ENCODE measurements around the gene TLL2.

The TLL2 gene

GRCh38 chr10:96470116-96470743, 43.5 kb downstream of the TLL2 start:
- peak; percentile 63 for DNase-seq (ENCODE audit: low spot score)
- ChIA-PET POLR2A (ENCODE audit: low non-redundant PET) (interaction anchor here (0.7 kb wide), 1 partner anchor 9 kb away, joined by 3 read pairs; no protein-coding TSS in a partner anchor), CTCF (interaction anchor here (0.7 to 1.2 kb wide), 3 partner anchors 95 to 351 kb away, joined by 3 read pairs; no protein-coding TSS in a partner anchor)
- H3K27ac ChIP-seq: no peak overlapping the region
- peak; percentile 17; the same call in 1 of the 2 replicates for TF ChIP-seq CTCF (conservative IDR thresholded peaks at IDR 0.05; ENCODE audit: low read depth)

DNA sequence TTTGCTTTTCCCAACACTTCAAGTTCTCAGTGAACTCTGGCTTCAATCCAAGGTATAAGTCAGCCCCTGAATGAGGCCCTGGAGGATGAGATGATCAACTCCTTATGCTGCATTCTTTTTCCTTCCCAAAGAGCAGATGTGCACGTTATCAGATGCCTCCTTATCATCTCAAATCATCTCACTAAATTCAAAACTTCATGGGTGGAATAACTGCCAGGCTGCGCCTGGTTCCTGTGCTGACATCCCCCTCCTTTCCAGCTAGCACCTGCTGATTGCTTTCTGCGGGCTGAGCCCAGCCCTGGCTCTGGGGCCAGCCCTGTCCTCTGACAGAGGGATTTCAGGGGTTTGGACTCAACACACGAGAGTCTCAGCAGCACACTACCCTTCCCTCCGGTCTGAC, 44.9 kb downstream of the TLL2 start:
- no peak for DNase-seq (ENCODE audit: low spot score)
- H3K27ac ChIP-seq: no peak overlapping the region
- ChIA-PET CTCF (no interaction called here), POLR2A (ENCODE audit: low non-redundant PET) (no interaction called here)
- TF ChIP-seq CTCF (conservative IDR thresholded peaks at IDR 0.05; ENCODE audit: low read depth): no peak

DNA sequence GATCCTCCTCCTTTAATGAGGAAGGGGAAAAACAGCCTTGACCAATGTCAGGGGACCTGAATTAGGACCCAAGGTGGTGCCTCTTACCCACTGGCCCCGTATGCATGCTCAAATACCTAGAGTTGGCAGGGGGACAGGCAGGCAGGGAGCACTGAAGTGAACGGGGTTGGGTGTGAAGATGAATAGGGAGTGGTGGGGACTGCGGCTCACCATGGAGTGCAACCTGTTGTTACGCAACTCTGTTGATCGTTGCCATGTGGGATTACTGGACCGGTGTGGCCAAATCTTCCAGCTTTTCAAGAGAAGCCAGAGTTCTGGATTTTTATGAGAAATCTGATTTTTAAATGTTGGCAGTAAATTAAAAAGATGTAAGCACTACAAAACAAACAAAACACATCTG, 48.1 kb downstream of the TLL2 start:
- POLR2A ChIA-PET (ENCODE audit: low non-redundant PET): no interaction called here
- no peak overlapping the region for H3K27ac ChIP-seq
- CTCF ChIA-PET: interaction anchor here (0.7 kb wide), 1 partner anchor 36 kb away, joined by 3 read pairs; no protein-coding TSS in a partner anchor
- no peak for DNase-seq (ENCODE audit: low spot score)
- TF ChIP-seq CTCF (conservative IDR thresholded peaks at IDR 0.05; ENCODE audit: low read depth): no peak

GRCh38 chr10:96463562-96463961, 50.2 kb downstream of the TLL2 start:
- no peak for TF ChIP-seq CTCF (conservative IDR thresholded peaks at IDR 0.05; ENCODE audit: low read depth)
- CTCF ChIA-PET: interaction anchor here (1.0 kb wide), 1 partner anchor 28 kb away, joined by 4 read pairs; no protein-coding TSS in a partner anchor
- POLR2A ChIA-PET (ENCODE audit: low non-redundant PET): no interaction called here
- H3K27ac ChIP-seq: no peak overlapping the region
- no peak for DNase-seq (ENCODE audit: low spot score)

DNA sequence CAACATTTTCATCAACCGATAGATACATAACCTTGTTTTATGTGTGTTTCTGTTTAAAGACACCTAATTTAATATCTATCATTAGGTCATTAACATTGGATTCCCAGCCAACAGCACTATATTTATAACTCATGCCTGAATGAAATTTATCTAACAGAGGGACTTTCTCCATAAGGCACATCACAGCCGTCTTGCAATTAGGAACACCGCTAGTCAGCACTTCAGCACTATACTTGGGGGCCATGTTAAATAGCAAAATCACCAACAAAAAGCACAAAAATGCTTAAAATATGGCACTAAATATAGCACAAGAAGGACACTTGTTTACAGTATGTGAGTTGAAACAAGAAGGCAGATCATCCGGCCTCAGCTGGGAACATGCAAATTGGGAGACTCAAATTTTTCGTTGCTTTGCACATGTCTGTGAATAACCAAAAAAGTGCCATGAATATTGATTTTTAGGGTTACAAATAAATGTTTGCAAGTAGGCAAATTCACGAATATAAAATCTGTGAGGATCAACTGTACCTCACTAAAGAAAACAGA, 51.0 kb downstream of the TLL2 start:
- H3K27ac ChIP-seq: no peak overlapping the region
- POLR2A ChIA-PET (ENCODE audit: low non-redundant PET): no interaction called here
- no peak for DNase-seq (ENCODE audit: low spot score)
- no peak for TF ChIP-seq CTCF (conservative IDR thresholded peaks at IDR 0.05; ENCODE audit: low read depth)
- CTCF ChIA-PET: no interaction called here

DNA sequence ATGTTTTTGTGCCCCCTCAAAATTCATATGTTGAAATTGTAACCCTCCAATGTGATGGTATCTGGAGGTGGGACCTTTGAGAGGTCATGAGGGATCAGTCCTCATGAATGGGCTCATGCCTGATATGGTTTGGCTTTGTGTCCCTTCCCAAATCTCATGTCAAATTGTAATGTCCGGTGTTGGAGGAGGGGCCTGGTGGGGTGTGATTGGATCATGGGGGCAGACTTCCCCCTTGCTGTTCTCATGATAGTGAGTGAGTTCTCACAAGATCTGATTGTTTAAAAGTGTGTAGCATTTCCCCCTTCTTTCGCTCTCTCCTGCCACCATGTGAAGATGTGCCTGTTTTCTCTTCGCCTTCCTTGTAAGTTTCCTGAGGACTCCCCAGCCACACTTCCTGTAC, 53.4 kb downstream of the TLL2 start:
- H3K27ac ChIP-seq: no peak overlapping the region
- no peak for DNase-seq (ENCODE audit: low spot score)
- TF ChIP-seq CTCF (conservative IDR thresholded peaks at IDR 0.05; ENCODE audit: low read depth): no peak
- CTCF ChIA-PET: no interaction called here
- POLR2A ChIA-PET (ENCODE audit: low non-redundant PET): no interaction called here
